ENCODE data around the gene PYGB.
"Not testable (repeated sequence)": the region's sequence is repeated elsewhere in the genome, so short reads cannot be mapped to it uniquely, and the experiment has no call there.

The PYGB gene

GRCh38 chr20:25314497-25315417 is 66.9 kb downstream of the PYGB start:
- DNase-seq = no peak

DNA sequence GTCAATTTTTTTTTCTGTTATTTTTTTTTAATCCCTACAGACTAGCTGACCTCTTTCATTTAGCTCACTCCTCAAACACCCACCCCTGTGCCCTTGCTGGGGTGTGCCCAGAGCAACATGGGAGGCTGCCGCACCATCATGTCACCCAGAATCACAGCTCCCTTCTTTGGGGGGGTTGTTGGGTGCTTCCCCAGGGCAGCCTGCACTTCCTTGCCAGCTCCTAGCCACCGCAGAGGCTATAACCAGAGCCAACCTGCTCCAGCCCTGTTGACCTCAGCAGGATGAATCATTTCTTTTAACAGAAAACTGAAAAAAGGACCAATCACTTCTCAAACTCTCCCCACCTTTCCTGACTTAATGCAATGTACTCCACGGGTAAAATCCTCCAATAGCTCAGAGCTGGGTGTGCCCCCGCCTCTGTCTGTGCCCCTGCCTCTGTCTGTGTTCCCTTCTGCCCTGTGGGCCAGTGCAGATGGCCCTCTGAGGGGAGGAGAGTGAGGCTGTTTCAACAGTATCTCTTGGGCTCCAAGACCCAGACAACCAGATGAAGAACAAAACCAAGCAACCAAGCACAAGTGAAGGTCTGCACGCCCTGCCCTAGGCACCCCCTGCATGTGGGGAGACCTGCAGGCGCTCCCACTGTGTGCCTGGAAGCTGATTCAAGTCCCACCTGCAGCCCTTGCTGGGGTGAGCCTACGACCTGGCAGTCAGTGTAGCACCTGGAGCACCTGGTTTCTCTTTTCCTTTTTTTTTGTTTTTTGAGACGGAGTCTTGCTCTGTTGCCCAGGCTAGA is 67.7 kb downstream of the PYGB start:
- DNase-seq = no peak

DNA sequence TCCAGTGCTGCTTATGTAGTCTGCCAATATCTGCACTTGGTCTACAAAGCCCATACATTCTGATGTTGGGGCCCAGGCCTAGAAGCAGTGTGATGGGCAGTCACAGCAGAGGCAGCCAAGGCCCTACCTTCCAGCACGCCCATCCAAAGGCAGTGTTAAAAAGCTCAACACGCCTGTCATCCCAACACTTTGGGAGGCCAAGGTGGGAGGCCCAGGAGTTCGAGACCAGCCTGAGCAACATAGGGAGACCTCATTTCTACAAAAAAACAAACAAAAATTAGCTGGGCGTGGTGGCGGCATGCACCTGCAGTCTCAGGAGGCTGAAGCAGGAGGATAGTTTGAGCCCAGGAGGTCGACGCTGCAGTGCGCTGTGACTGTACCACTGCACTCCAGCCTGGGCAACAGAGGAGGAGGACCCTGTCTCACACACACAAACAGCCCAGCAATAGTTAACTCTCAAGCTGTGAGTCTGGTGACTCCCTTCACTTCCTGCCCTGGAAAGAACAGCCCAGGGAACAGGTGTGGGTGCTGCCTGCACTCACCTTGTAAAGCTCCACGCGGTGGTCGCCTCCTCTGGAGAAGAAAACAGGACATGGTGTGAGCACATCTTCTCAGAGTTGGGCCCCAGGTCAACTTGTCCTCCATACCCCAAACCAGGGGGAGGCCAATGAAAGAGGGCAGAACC is 68.8 kb downstream of the PYGB start:
- no peak for DNase-seq

GRCh38 chr20:25317351-25318075 is 69.6 kb downstream of the PYGB start:
- no peak for DNase-seq

DNA sequence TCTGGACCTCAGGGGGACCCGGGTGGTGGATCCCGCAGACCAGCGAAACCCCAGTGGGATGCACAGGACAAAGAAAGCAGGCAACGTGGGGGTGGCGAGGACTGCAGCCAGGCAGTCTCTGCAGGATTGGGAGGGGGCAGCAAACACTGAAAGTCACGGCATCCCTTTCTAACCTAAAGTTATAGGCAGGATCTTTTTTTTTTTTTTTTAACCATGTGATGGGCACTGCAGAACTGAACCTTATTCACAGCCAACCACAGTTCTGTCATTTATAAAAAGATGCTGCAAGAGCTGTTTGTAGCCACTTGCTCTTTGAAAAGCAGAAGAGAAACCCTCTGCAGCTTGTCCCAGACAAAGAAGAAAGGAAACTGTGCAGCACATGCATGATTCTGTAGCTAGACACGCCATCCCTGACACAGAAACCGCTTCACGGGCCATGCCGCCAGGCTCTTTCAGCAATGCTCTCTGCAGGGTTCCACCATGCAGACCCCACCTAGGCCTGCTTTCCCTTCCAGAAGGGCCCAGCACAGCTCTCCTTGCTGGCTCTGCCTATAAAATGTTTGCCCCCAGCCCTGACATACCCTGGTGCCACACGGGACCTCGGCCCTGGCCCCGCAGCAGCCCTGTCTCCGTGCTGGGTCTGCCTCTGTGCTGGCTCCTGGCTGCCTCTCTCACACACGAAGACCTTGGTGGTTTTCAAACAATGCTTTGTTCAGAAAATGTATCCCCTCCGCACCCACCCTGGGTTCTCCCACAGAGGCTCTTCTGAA is 70.8 kb downstream of the PYGB start:
- DNase-seq = no peak

GRCh38 chr20:25319241-25320034 is 71.6 kb downstream of the PYGB start:
- DNase-seq = no peak

DNA sequence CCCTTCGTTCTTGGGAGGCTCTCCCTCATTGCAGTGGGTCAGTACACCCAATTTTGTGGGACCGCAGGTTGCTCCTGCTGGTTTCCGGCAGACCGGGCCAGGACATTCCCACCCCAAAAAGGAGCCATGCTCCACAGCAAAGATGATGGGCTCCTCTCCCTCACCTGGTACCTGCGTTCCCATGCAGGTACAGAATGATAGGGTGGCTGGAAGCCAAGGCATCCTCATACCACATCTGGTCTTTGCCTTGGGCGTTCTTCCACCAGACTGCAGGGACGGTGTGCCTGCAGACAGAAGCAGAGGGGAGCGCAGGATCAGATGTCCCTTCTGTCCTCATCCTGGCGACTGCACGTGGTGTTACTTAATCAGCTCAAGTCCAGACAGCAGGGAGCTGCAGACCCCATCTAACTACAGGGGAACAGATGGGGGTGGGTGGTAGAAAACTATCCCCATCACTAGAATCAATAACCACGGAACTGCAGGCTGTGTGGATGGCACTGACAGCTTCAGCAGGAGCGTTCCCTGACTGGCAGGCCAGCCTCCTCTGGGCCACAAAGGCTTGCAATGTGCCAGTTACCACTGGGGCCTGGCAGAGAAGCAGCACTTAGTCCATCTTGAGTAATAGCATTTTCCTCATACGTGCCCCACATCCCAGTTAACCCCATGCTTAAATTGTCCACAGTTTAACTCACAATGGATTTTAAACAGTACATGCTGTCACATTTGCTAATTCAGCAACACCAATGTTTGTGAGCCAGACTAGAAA is 72.3 kb downstream of the PYGB start:
- no peak for DNase-seq

DNA sequence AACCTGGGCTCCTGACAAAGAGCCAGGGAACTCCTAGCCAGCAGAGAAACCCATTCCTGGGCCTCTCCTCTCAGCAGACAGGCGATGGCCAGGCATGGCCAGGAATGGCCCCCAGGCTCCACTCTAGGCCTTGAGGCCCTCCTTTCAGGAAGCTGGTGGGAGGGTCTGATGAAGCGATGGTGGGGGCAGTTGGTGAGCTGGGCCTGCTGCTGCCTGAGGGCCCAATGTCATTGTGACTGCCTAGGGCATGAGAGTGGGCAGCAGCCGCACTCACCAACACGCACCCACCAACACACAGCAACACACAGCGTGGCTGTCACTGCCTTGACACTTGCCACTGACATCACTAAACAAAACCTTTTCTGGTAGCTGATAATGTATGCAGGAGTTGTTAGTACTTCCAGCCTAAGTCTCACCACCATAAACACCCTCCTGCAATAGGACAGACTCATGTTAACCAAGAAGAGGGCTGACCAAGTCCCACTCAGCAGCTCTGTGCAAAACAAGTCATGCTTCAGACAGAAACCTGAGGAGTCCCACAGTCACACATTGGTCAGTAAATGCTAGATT is 73.5 kb downstream of the PYGB start:
- DNase-seq = no peak

DNA sequence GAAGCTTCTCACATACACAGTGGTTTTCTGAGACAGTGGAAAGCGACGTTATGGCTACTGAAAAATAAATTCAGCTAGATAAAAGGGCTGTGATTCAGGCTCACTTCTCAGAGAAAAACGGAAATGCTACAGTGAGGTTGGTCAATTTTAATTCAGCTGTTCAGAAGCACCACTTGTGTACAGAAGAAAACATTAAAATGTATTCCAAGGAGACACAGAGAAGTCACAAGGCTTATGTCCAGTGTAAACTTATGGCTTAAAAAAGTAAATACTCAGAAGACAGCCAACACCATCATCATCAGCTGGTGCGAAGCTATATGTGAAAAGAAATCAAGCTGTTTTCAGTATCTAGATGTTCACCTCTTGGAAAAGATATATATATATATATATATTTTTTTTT is 74.1 kb downstream of the PYGB start:
- no peak for DNase-seq

DNA sequence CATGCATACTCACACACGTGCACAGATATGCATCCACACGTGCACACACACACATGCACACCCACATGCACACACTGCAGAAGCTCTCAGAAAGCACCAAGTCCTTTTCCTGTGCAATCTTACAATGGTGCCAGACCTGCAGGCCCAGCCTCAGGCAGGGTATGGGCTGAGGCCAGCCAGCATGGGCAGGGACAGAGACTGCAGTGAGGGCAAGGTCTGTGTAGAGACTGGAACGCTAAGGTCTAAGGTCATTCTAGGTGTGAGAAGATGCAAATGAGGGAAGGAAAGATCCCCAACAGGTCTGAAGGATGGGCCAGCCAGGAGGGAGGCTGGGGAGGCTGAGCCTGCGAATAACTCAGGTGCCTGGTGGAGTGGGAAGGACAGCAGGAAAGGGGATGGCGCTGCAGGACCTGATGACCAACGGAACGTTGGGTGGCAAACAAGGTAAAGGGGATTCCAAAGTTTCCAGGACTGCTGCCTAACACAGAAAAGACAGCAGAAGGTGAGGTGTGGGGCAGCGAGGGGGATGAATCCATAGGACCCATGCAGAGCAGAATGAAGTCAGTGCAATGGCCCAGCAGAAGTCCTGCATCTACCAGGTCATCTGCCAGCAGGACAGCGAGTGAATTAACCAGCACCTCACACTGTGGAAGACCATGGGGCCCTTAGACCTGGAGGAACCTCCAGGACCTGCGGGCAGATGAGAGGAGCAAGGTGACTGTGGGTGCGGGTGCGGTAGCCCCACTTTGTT is 75.8 kb downstream of the PYGB start:
- DNase-seq = no peak

DNA sequence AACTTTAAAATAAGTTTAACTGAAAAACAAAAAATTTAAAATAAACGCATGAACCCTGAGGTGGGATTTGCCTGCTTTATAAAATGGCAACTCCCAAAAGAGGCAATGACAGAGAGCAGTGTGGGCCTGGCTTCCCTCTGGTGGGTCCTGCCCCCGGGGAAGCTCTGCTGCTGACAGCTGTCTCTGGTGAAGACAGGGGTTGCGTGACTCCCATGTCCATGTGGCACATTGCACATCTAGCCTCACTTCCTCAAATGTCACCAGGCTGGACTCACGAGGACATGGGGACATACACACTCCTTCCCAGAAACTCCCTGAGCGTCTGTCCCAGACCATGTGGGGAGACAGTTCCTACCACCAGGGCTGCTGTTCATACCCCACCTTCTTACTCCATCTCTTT is 76.5 kb downstream of the PYGB start:
- DNase-seq = no peak

DNA sequence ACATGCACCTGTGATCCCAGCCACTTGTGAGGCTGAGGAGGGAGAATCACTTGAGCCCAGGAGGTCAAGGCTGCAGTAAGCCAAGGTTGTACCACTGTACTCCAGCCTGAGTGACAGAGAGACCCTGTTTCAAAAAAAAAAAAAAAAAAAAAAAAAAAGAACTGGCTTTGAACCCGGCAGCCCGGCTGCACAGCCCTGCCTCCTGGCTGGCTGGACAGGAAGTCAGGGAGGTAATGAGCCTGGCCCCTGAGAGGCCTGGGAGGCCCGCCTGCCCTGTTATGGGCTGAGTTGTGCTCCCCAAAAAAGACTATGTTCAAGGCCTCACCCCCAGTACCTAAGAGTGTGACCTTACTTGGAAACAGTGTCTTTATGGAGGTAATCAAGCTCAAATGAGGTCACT is 77.2 kb downstream of the PYGB start:
- no peak for DNase-seq

- no peak for DNase-seq
These were observed 78.1 kb downstream of the PYGB start for GRCh38 chr20:25325997-25326396.

DNA sequence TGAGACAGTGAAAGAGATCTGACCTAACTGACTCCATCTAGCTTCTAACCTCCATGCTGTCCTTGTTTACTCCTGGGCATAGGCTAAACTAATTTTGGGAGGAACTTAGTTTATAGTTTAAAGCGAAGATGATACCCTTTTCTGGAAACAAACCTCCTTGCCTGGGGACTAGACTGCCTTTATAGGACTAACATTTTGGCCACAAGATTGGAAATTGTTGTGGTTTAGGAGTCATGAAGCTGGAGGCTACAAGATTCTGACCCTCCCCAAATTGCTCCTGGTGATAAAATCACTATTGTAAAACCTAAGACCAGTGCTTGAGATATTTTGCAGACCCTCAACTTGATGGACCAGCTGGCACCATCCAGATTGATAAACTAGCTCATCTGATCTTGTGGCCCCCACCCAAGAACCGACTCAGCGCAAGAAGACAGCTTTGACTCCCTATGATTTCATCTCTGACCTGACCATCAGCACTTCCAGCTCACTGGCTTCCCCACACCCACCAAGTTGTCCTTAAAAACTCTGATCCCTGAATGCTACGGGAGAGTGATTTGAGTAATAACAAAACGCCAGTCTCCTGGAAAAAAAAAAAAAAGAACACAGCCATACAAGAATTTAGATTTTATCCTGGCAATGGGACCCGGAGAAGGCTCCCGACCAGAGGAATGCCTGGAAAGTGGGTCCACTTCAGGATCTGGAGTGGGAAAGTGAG is 79.8 kb downstream of the PYGB start:
- no peak for DNase-seq

DNA sequence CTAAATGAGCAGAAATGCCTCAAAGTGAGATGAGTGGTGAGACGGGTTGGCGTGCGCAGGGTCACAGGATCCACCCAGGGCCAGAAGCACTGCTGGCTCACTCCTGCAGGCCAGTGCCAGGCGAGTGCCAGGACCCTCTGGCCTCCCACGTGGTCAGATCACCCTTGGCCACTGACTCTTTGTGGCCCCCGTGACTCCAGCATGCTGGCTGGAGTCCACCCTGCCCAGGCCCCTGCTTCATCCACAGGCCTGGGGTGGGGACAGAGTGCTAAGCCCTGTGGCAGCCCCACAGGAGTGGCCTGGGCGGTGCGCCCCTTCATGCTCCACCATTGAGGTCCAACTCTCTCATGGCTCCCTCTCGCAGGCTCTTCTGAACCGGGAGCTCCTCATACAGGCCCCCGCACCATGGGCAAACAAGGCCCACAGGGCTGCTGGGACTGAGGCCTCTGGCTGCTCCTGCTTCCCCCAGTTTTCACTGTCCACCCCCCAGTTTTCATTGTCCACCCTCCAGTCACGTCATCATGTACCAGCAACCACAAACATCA is 81.1 kb downstream of the PYGB start:
- DNase-seq = no peak

- DNase-seq = not testable (repeated sequence)
These were observed 87.1 kb downstream of the PYGB start for GRCh38 chr20:25334972-25335371.

GRCh38 chr20:25336561-25337422 is 88.9 kb downstream of the PYGB start:
- no peak for DNase-seq
